GM12878 (cell line): ENCODE measurements around the gene MAX. TPM values are rescaled to one million over a fixed set of nuclear protein-coding genes. Genes with fewer than 3 reads are reported as not detected.

ENCODE experiments used
- ATAC-seq: fragments of 200-7000 bp; cut with Tn5 transposase; 3 replicates; pipeline ENCODE4 v1.9.1; 2020; ENCODE audit warnings: mild to moderate bottlenecking, moderate library complexity
- BruUV-seq: library from RNA; stranded (reverse); fragments of 400-500 nt; replicated peaks from 2 replicates; lab custom pipeline; 2021; lab: Mats Ljungman, UMichigan
- CTCF ChIA-PET: fragments of 300-600 bp; sonication (Branson Sonifier 250); formaldehyde crosslinking; extraction: SDS; loops from one replicate; lab custom pipeline; 2021; ENCODE audit warnings: inconsistent platforms; lab: Yijun Ruan, JAX
- POLR2A ChIA-PET: fragments of 350-600 bp; formaldehyde crosslinking; extraction: SDS; loops from one replicate; lab custom pipeline; 2021; ENCODE audit warnings: inconsistent platforms; lab: Charles Lee
- RAD21 ChIA-PET: fragments of 300-600 bp; sonication (Branson Sonifier 250); formaldehyde crosslinking; loops from one replicate; lab custom pipeline; 2023; ENCODE audit warnings: antibody characterized with exemption; ENCODE audit not compliant: unreplicated experiment; lab: Charles Lee
- SMC1A ChIA-PET: fragments of 300-600 bp; sonication (Branson Sonifier 250); formaldehyde crosslinking; loops from one replicate; lab custom pipeline; 2023; ENCODE audit not compliant: unreplicated experiment, uncharacterized antibody; lab: Charles Lee
- DNase-seq: peaks from one replicate; pipeline ENCODE4 v3.0.0-alpha.2; 2011; ENCODE audit warnings: low read depth, low spot score
- FAIRE-seq: peaks from 3 replicates; lab custom pipeline; 2011; peaks lifted over from hg19 to GRCh38; lab: Jason Lieb, UNC
- H2AFZ ChIP-seq: 2 replicates; pipeline ENCODE4 v1.6.0; 2011; ENCODE audit warnings: low read depth, low read length, control low read depth; ENCODE audit not compliant: control insufficient read depth
- H3K27ac ChIP-seq: 2 replicates; pipeline ENCODE4 v1.5.1; 2011; ENCODE audit warnings: control low read depth; ENCODE audit not compliant: control insufficient read depth, insufficient read depth
- H3K27me3 ChIP-seq, 2 experiments: replicated peaks in 1 of 2; 2 replicates each; pipeline versions ENCODE4 v1.6.0 to v1.6.1; 2011; ENCODE audit warnings: low read length in 1 of 2; ENCODE audit not compliant: control insufficient read depth in 2 of 2, insufficient read depth in 2 of 2
- H3K36me3 ChIP-seq, 2 experiments: 2 replicates each; pipeline ENCODE4 v1.5.1; 2011; ENCODE audit warnings: low read length in 1 of 2; ENCODE audit not compliant: control insufficient read depth in 2 of 2, insufficient read depth in 2 of 2
- H3K4me1 ChIP-seq: 2 replicates; pipeline ENCODE4 v1.6.1; 2011; ENCODE audit warnings: mild to moderate bottlenecking, low read length, moderate library complexity, mixed read lengths; ENCODE audit not compliant: control insufficient read depth, insufficient read depth
- H3K4me2 ChIP-seq: 2 replicates; pipeline ENCODE4 v1.6.0; 2011; ENCODE audit warnings: control low read depth; ENCODE audit not compliant: control insufficient read depth, insufficient read depth
- H3K4me3 ChIP-seq: fragments of 200-600 bp; sonication (generic); 2 replicates; pipeline ENCODE4 v1.5.1; 2016
- H3K79me2 ChIP-seq: 2 replicates; pipeline ENCODE4 v1.6.0; 2011; ENCODE audit warnings: low read length; ENCODE audit not compliant: control insufficient read depth, insufficient read depth
- H3K9ac ChIP-seq: 2 replicates; pipeline ENCODE4 v1.8.0; 2011; ENCODE audit warnings: low read length, control low read depth, mixed read lengths; ENCODE audit not compliant: control insufficient read depth, insufficient read depth
- H3K9me3 ChIP-seq: replicated peaks from 3 replicates; pipeline ENCODE4 v1.5.1; 2011; ENCODE audit warnings: mild to moderate bottlenecking, low read length; ENCODE audit not compliant: control insufficient read depth, insufficient read depth
- H4K20me1 ChIP-seq: 2 replicates; pipeline ENCODE4 v1.6.0; 2011; ENCODE audit not compliant: control insufficient read depth, insufficient read depth
- CREM ChIP-seq: IDR thresholded peaks from 2 replicates; pipeline ENCODE4 v1.6.1; 2014; ENCODE audit warnings: antibody characterized with exemption, low read depth
- HCFC1 ChIP-seq: fragments of 150-350 bp; IDR thresholded peaks from 2 replicates; pipeline ENCODE4 v1.6.1; 2014; ENCODE audit warnings: low read length
- SIX5 ChIP-seq: IDR thresholded peaks from 2 replicates; pipeline ENCODE4 v1.6.1; 2011; ENCODE audit warnings: mild to moderate bottlenecking, low read depth, low read length, moderate library complexity; ENCODE audit not compliant: severe bottlenecking
- SMAD5 ChIP-seq: IDR thresholded peaks from 2 replicates; pipeline ENCODE4 v1.6.1; 2016; ENCODE audit warnings: antibody characterized with exemption, low read depth
- SP1 ChIP-seq: IDR thresholded peaks from one replicate; pipeline ENCODE4 v1.6.1; 2011; ENCODE audit warnings: low read depth, low read length
- STAT3 ChIP-seq: IDR thresholded peaks from 2 replicates; pipeline ENCODE4 v1.6.1; 2011; ENCODE audit warnings: low read depth, low read length, improper control_type of control experiment
- ZBTB33 ChIP-seq: fragments of 450-650 bp; IDR thresholded peaks from 2 replicates; pipeline ENCODE4 v1.6.1; 2017; ENCODE audit warnings: mild to moderate bottlenecking
- WGBS: methylation state at CpG from one replicate; pipeline ENCODE4 v1.1.6; 2016; ENCODE audit warnings: low lambda C conversion rate; ENCODE audit not compliant: insufficient replicate concordance, insufficient coverage; ENCODE audit errors: missing lambda C conversion rate; 5-methylcytosine and 5-hydroxymethylcytosine counted together
- in situ Hi-C: fragments of 300-500 bp; cut with MboI; formaldehyde crosslinking; loops from 9 replicates; pipeline ENCODE4 v1.14.3; 2018; ENCODE audit warnings: mixed read lengths
- intact Hi-C: fragments of 100-400 bp; cut with micrococcal nuclease; formaldehyde crosslinking; loops from one replicate; pipeline ENCODE4 v1.14.2; 2022; ENCODE audit not compliant: unreplicated experiment
- polyA plus RNA-seq, 11 experiments: library from polyadenylated mRNA; depleted of rRNA in 4 of 11; unstranded in 6 of 11; stranded (reverse) in 5 of 11; fragments of >200 nt; fragmentation: Nextera tagmentation in 4 of 11; fragmentation: Illumina TruSeq in 1 of 11; extraction: Ambion mirVana in 4 of 11; extraction: Trizol in 1 of 11; gene quantifications; 1 replicate in 1 of 11; 2 replicates in 10 of 11; pipeline versions ENCODE4 v1.2.1 to v1.2.3, GENCODE V29; 2011 to 2016; ENCODE audit warnings: inconsistent platforms in 2 of 11, missing spikeins in 2 of 11, low read depth in 1 of 11
- total RNA-seq, 4 experiments: library from RNA; depleted of rRNA in 3 of 4; stranded (reverse); fragments of >200 nt in 3 of 4; fragmentation: Illumina TruSeq in 1 of 4; extraction: Trizol in 1 of 4; gene quantifications; 2 replicates each; pipeline versions ENCODE4 v1.2.1 to v1.2.3, GENCODE V29; 2013 to 2021

Gene MAX
- total and polyA plus RNA-seq, 10 of the 15 experiments (the other 5 are each of a cell fraction or from before 2014, with no cell fraction given) = 21.5 to 122 (median 67.5) TPM

GRCh38 chr14:65106316-65106715 lies 4.0 kb upstream of the MAX start:
- no peak for ATAC-seq
- CTCF ChIA-PET = interaction anchor here (0.9 kb wide), 1 partner anchor 27 kb away, joined by 3 read pairs; no protein-coding TSS in a partner anchor
- no peak for DNase-seq
- TF ChIP-seq CREM = no peak
- no peak for TF ChIP-seq STAT3
- TF ChIP-seq ZBTB33 = no peak
- no peak for TF ChIP-seq SMAD5
- TF ChIP-seq SIX5 = no peak
- TF ChIP-seq SP1 = no peak
- no peak for TF ChIP-seq HCFC1
- Histone ChIP-seq H3K4me1 (no peaks in the 10 kb centered on the region; the same call in none of the 2 replicates), H3K27me3 (no peaks in the 10 kb centered on the region), H2AFZ (no peak overlapping the region), H3K36me3 (no peaks in the 10 kb centered on the region), H3K27ac (no peak overlapping the region), H4K20me1 (no peaks in the 10 kb centered on the region), H3K4me3 (no peak overlapping the region), H3K9ac (no peak overlapping the region), H3K4me2 (no peak overlapping the region), H3K9me3 (no peaks in the 10 kb centered on the region), H3K79me2 (peaks cover 9% of the 10 kb centered on the region)
- intact Hi-C loops (no loop called here), in situ Hi-C loops (no loop called here)
- POLR2A ChIA-PET = interaction anchor here (0.6 kb wide), 1 partner anchor 335 kb away, joined by 4 read pairs; no protein-coding TSS in a partner anchor
- SMC1A ChIA-PET = interaction anchor here (1.2 kb wide), 1 partner anchor 22 kb away, joined by 3 read pairs; no protein-coding TSS in a partner anchor
- FAIRE-seq = no peak
- RAD21 ChIA-PET = interaction anchor here (0.9 kb wide), 1 partner anchor 15 kb away, joined by 3 read pairs; no protein-coding TSS in a partner anchor
- no TSS peak for BruUV-seq
- 81% methylated on average over 4 of the region's 4 CpGs for WGBS
